ENCODE measurements around the gene DGKD. TPM values are rescaled to one million over a fixed set of nuclear protein-coding genes. Genes with fewer than 3 reads are reported as not detected.

DGKD gene
- total and polyA plus RNA-seq, 12 donors: 6.8 to 43.8 (median 16.5) TPM

GRCh38 chr2:233468741-233469110, 114.4 kb downstream of the DGKD start:
- no peak overlapping the region for H3K4me3 ChIP-seq
- H3K27me3 ChIP-seq: no peaks in the 10 kb centered on the region
- H3K9me3 ChIP-seq (replicated peaks in 1 of 3): no peaks in the 10 kb centered on the region
- H3K27ac ChIP-seq: no peak overlapping the region
- WGBS, 4 donors: 90 to 98% (median 97%) methylated on average over 3 to 8 of the region's 8 CpGs
- H3K4me1 ChIP-seq (replicated peaks in 1 of 2): no peaks in the 10 kb centered on the region
- no peak for DNase-seq
- TF ChIP-seq CTCF (IDR thresholded peaks at IDR 0.05) (no peak), POLR2A (IDR thresholded peaks at IDR 0.05) (no peak)
- intact Hi-C loops (cut with DNase I): no loop called here
- H3K36me3 ChIP-seq (replicated peaks in 1 of 2): peaks cover 0 to 30% of the 10 kb centered on the region in 2 donors

- Histone ChIP-seq H3K4me3 (no peak overlapping the region), H3K27ac (peak overlapping the region in 2 of 5 donors; percentile 35 to 36), H3K9me3 (replicated peaks in 1 of 3) (no peaks in the 10 kb centered on the region), H3K4me1 (replicated peaks in 1 of 2) (no peaks in the 10 kb centered on the region), H3K36me3 (replicated peaks in 1 of 2) (peaks cover 0 to 22% of the 10 kb centered on the region in 2 donors), H3K27me3 (no peaks in the 10 kb centered on the region)
- WGBS, 4 donors: 69 to 90% (median 71%) methylated on average over 15 to 32 of the region's 32 CpGs
- intact Hi-C loops (cut with DNase I): no loop called here
- DNase-seq: peak in 3 of 7 donors; percentile 39 to 43 (median 39)
- TF ChIP-seq POLR2A (IDR thresholded peaks at IDR 0.05) (no peak), CTCF (IDR thresholded peaks at IDR 0.05) (no peak)
Observed at GRCh38 chr2:233469261-233470010, 115.1 kb downstream of the DGKD start.

GRCh38 chr2:233470011-233470687, 115.9 kb downstream of the DGKD start:
- peak overlapping the region in 3 of 5 donors; percentile 8 to 45 (median 36) for H3K27ac ChIP-seq
- H3K27me3 ChIP-seq: no peaks in the 10 kb centered on the region
- no peak overlapping the region for H3K4me3 ChIP-seq
- no peaks in the 10 kb centered on the region for H3K4me1 ChIP-seq (replicated peaks in 1 of 2)
- peaks cover 0 to 15% of the 10 kb centered on the region in 2 donors for H3K36me3 ChIP-seq (replicated peaks in 1 of 2)
- 67 to 87% (median 79%) methylated on average over 8 to 20 of the region's 20 CpGs for WGBS, 4 donors
- intact Hi-C loops (cut with DNase I): no loop called here
- H3K9me3 ChIP-seq (replicated peaks in 1 of 3): no peaks in the 10 kb centered on the region
- TF ChIP-seq CTCF (IDR thresholded peaks at IDR 0.05): no peak
- TF ChIP-seq POLR2A (IDR thresholded peaks at IDR 0.05): no peak
- peak in 5 of 7 donors; percentile 25 to 50 (median 46) for DNase-seq

- peak in 2 of 7 donors; percentile 11 to 25 for DNase-seq
- Histone ChIP-seq H3K36me3 (replicated peaks in 1 of 2) (peaks cover 0 to 16% of the 10 kb centered on the region in 2 donors), H3K4me3 (no peak overlapping the region), H3K4me1 (replicated peaks in 1 of 2) (no peaks in the 10 kb centered on the region), H3K27me3 (no peaks in the 10 kb centered on the region), H3K9me3 (replicated peaks in 1 of 3) (no peaks in the 10 kb centered on the region), H3K27ac (no peak overlapping the region)
- 91 to 99% (median 95%) methylated on average over 8 to 14 of the region's 14 CpGs for WGBS, 4 donors
- intact Hi-C loops (cut with DNase I): no loop called here
- no peak for TF ChIP-seq CTCF (IDR thresholded peaks at IDR 0.05)
- TF ChIP-seq POLR2A (IDR thresholded peaks at IDR 0.05): no peak
Observed at GRCh38 chr2:233470839-233471238, 116.5 kb downstream of the DGKD start.
